Measurements from ENCODE around the gene LY6G6F. TPM values are rescaled to one million over a fixed set of nuclear protein-coding genes. Genes with fewer than 3 reads are reported as not detected.
A peak's percentile ranks its signal among the peaks of the same experiment; 100 is the strongest.

Gene LY6G6F
- total and polyA plus RNA-seq, 2 of the 13 experiments (the other 11 are each of a cell fraction or from before 2014, with no cell fraction given) = not detected

- TF ChIP-seq GMEB1 (CRISPR knock-in tag; IDR thresholded peaks at IDR 0.05; ENCODE audit: borderline replicate concordance) (peak; percentile 64; the same call in 1 of the 2 replicates), AKAP8 (CRISPR knock-in tag; IDR thresholded peaks at IDR 0.05) (peak; percentile 90; the same call in 1 of the 2 replicates), NCOA1 (CRISPR knock-in tag; IDR thresholded peaks at IDR 0.05) (no peak), CTCF (CRISPR knock-in tag; IDR thresholded peaks at IDR 0.05) (peak; percentile 96), ERF (CRISPR knock-in tag; IDR thresholded peaks at IDR 0.05) (peak; percentile 54), MED13 (CRISPR knock-in tag; IDR thresholded peaks at IDR 0.05) (0 out of 2 replicates have a peak, but pooled peaks have one; percentile 34), IRF2 (CRISPR knock-in tag; IDR thresholded peaks at IDR 0.05) (peak; percentile 57), DR1 (CRISPR knock-in tag; IDR thresholded peaks at IDR 0.05) (0 out of 2 replicates have a peak, but pooled peaks have one; percentile 14), ZBTB1 (CRISPR knock-in tag; IDR thresholded peaks at IDR 0.05; ENCODE audit: borderline replicate concordance) (no peak), ZNF674 (CRISPR knock-in tag; IDR thresholded peaks at IDR 0.05; ENCODE audit: low read depth) (no peak), ZNF382 (CRISPR knock-in tag; IDR thresholded peaks at IDR 0.05; ENCODE audit: borderline replicate concordance) (no peak), ZFP36 (IDR thresholded peaks at IDR 0.05; ENCODE audit: borderline replicate concordance, low read depth, low read length, partially characterized antibody) (peak; percentile 15), ZNF547 (CRISPR knock-in tag; IDR thresholded peaks at IDR 0.05) (peak; percentile 59; the same call in 1 of the 2 replicates), ZBTB25 (CRISPR knock-in tag; IDR thresholded peaks at IDR 0.05) (no peak), ZBTB40 (IDR thresholded peaks at IDR 0.05) (no peak), ZBTB40 (CRISPR knock-in tag; IDR thresholded peaks at IDR 0.05) (no peak), ADNP (CRISPR knock-in tag; IDR thresholded peaks at IDR 0.05) (no peak), ZKSCAN1 (IDR thresholded peaks at IDR 0.05; ENCODE audit: low read length) (peak; percentile 66; the same call in 1 of the 2 replicates)
Observed at GRCh38 chr6:31729515-31729978, 22.9 kb downstream of the LY6G6F start (continued).
